ENCODE data around the gene EXT2. TPM values are rescaled to one million over a fixed set of nuclear protein-coding genes. Genes with fewer than 3 reads are reported as not detected.

The EXT2 gene
- total and polyA plus RNA-seq, 2 experiments from 2014 or later, result 99.8 to 209 TPM

GRCh38 chr11:44104481-44105294 lies 9.2 kb downstream of the EXT2 start:
- Histone ChIP-seq H3K9me2 (ENCODE audit: insufficient read depth) (no peaks in the 10 kb centered on the region), H3K4me1 (ENCODE audit: insufficient read depth) (no peaks in the 10 kb centered on the region), H4K20me1 (ENCODE audit: insufficient read depth) (peaks cover 4% of the 10 kb centered on the region; the same call in 1 of the 2 replicates), H3K4me2 (ENCODE audit: unreplicated experiment) (no peak overlapping the region), H3K36me3 (ENCODE audit: low read depth) (peaks cover 4% of the 10 kb centered on the region; the same call in 1 of the 2 replicates), H2AFZ (no peak overlapping the region), H3K4me3 (no peak overlapping the region), H3F3A (ENCODE audit: insufficient read depth) (no peaks in the 10 kb centered on the region), H3K27me3 (replicated peaks; ENCODE audit: insufficient read depth) (no peaks in the 10 kb centered on the region), H3K9ac (no peak overlapping the region), H3K79me2 (ENCODE audit: insufficient read depth) (peaks cover 42% of the 10 kb centered on the region), H3K27ac (no peak overlapping the region), H3K9me3 (ENCODE audit: low read depth) (no peaks in the 10 kb centered on the region)
- 84 to 88% methylated on average over 5 of the region's 5 CpGs for WGBS, 2 experiments (ENCODE audit: low coverage in 1 of 2, low lambda C conversion rate in 2 of 2, missing lambda C conversion rate in 2 of 2)
- TF ChIP-seq EZH2phosphoT487 (IDR thresholded peaks at IDR 0.05; ENCODE audit: insufficient read depth, low read depth), result no peak
- no peak for TF ChIP-seq EZH2 (IDR thresholded peaks at IDR 0.05; ENCODE audit: insufficient read depth, poor library complexity, severe bottlenecking)
- no peak for DNase-seq
- in situ Hi-C loops (cut with MboI), result no loop called here

DNA sequence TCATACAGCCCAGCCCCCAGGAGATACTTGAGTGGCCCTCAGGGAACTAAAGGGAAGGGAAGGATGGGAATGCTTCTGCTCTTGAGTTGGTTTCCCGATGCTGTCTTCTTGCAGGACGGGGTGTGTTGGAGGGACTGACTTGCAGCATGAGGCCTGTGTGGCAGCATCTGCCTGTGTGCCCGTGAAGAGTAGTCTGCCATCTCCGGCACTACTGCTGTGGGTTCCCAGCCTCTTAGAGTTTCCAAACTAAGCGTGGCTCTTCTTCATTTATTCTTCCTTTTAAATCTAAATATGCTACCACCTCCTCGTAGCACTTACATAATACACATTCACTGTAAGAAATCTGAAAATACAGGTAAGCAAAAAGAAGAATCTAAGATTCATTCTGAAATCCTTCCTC lies 12.8 kb downstream of the EXT2 start:
- no peak overlapping the region for H3K27ac ChIP-seq
- H3K27me3 ChIP-seq (replicated peaks; ENCODE audit: insufficient read depth), result no peaks in the 10 kb centered on the region
- DNase-seq, result no peak
- H3K36me3 ChIP-seq (ENCODE audit: low read depth), result peaks cover 4% of the 10 kb centered on the region; the same call in 1 of the 2 replicates
- peaks cover 14% of the 10 kb centered on the region; the same call in 1 of the 2 replicates for H4K20me1 ChIP-seq (ENCODE audit: insufficient read depth)
- H3K4me2 ChIP-seq (ENCODE audit: unreplicated experiment), result no peak overlapping the region
- peaks cover 20% of the 10 kb centered on the region for H3F3A ChIP-seq (ENCODE audit: insufficient read depth)
- no peaks in the 10 kb centered on the region for H3K9me2 ChIP-seq (ENCODE audit: insufficient read depth)
- TF ChIP-seq EZH2 (IDR thresholded peaks at IDR 0.05; ENCODE audit: insufficient read depth, poor library complexity, severe bottlenecking) (no peak), EZH2phosphoT487 (IDR thresholded peaks at IDR 0.05; ENCODE audit: insufficient read depth, low read depth) (no peak)
- no peak overlapping the region for H2AFZ ChIP-seq
- no peak overlapping the region for H3K4me3 ChIP-seq
- no peaks in the 10 kb centered on the region for H3K9me3 ChIP-seq (ENCODE audit: low read depth)
- 93 to 94% methylated on average over 6 of the region's 6 CpGs for WGBS, 2 experiments (ENCODE audit: low coverage in 1 of 2, low lambda C conversion rate in 2 of 2, missing lambda C conversion rate in 2 of 2)
- peaks cover 11% of the 10 kb centered on the region for H3K79me2 ChIP-seq (ENCODE audit: insufficient read depth)
- in situ Hi-C loops (cut with MboI), result no loop called here
- no peak overlapping the region for H3K9ac ChIP-seq
- peaks cover 10% of the 10 kb centered on the region for H3K4me1 ChIP-seq (ENCODE audit: insufficient read depth)

- 35 to 45% methylated on average over 4 of the region's 4 CpGs for WGBS, 2 experiments (ENCODE audit: low coverage in 1 of 2, low lambda C conversion rate in 2 of 2, missing lambda C conversion rate in 2 of 2)
- Histone ChIP-seq H3F3A (ENCODE audit: insufficient read depth) (peaks cover 20% of the 10 kb centered on the region), H3K9me3 (ENCODE audit: low read depth) (no peaks in the 10 kb centered on the region), H3K4me3 (no peak overlapping the region), H3K4me1 (ENCODE audit: insufficient read depth) (peaks cover 10% of the 10 kb centered on the region), H3K36me3 (ENCODE audit: low read depth) (peaks cover 4% of the 10 kb centered on the region; the same call in 1 of the 2 replicates), H3K27me3 (replicated peaks; ENCODE audit: insufficient read depth) (no peaks in the 10 kb centered on the region), H3K4me2 (ENCODE audit: unreplicated experiment) (no peak overlapping the region), H4K20me1 (ENCODE audit: insufficient read depth) (peaks cover 16% of the 10 kb centered on the region; the same call in 1 of the 2 replicates), H2AFZ (no peak overlapping the region), H3K9ac (no peak overlapping the region), H3K79me2 (ENCODE audit: insufficient read depth) (peaks cover 11% of the 10 kb centered on the region; the same call in 1 of the 2 replicates), H3K9me2 (ENCODE audit: insufficient read depth) (no peaks in the 10 kb centered on the region), H3K27ac (no peak overlapping the region)
- in situ Hi-C loops (cut with MboI), result no loop called here
- peak; percentile 51 for DNase-seq
- TF ChIP-seq EZH2phosphoT487 (IDR thresholded peaks at IDR 0.05; ENCODE audit: insufficient read depth, low read depth), result no peak
- TF ChIP-seq EZH2 (IDR thresholded peaks at IDR 0.05; ENCODE audit: insufficient read depth, poor library complexity, severe bottlenecking), result no peak
Measured at GRCh38 chr11:44110231-44110679, 14.8 kb downstream of the EXT2 start.

DNA sequence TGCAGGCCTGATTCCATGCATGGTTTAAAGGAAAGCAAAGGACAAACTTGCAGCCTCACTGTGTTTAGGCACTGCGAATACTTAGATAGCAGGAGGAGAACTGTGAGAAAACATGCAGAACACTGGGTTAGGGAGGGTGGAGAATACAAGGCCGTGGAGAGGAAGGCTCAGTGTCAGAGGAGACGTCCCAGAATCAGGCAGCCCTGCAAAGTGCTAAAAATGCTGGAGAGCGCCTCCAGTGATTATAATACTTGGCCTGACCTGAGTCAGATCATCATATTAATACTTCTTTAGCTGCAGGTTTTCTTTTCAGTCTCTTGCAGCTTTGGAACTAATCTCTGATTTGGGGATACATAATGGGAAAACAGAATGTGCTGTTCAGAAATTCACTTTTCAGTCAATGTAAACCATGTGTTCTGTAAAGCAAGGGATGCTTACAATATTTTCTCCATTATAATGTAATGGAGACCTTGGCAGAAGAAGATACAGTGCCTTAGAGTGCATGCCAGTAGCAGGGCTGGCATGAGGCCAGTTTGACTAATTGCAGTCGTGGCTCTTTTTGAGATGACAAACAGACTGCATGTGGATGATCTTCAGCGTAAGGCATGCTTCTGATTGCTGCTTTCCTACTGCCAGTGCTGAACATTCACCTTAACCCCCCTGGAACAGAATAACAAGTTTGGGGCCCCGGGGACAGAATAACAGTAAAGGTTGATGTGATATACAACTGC lies 16.8 kb downstream of the EXT2 start:
- Histone ChIP-seq H3K9me2 (ENCODE audit: insufficient read depth) (no peaks in the 10 kb centered on the region), H3K4me2 (ENCODE audit: unreplicated experiment) (no peak overlapping the region), H3K9me3 (ENCODE audit: low read depth) (no peaks in the 10 kb centered on the region), H3K79me2 (ENCODE audit: insufficient read depth) (peaks cover 11% of the 10 kb centered on the region; the same call in 1 of the 2 replicates), H3K27ac (no peak overlapping the region), H3F3A (ENCODE audit: insufficient read depth) (peaks cover 20% of the 10 kb centered on the region), H3K4me1 (ENCODE audit: insufficient read depth) (peaks cover 10% of the 10 kb centered on the region), H3K27me3 (replicated peaks; ENCODE audit: insufficient read depth) (no peaks in the 10 kb centered on the region), H3K36me3 (ENCODE audit: low read depth) (peaks cover 22% of the 10 kb centered on the region), H4K20me1 (ENCODE audit: insufficient read depth) (peaks cover 22% of the 10 kb centered on the region; the same call in 1 of the 2 replicates), H2AFZ (no peak overlapping the region), H3K4me3 (no peak overlapping the region), H3K9ac (no peak overlapping the region)
- TF ChIP-seq EZH2 (IDR thresholded peaks at IDR 0.05; ENCODE audit: insufficient read depth, poor library complexity, severe bottlenecking) (no peak), EZH2phosphoT487 (IDR thresholded peaks at IDR 0.05; ENCODE audit: insufficient read depth, low read depth) (no peak)
- in situ Hi-C loops (cut with MboI), result no loop called here
- peak; percentile 88 for DNase-seq
- 19% methylated on average over 7 of the region's 7 CpGs for WGBS, 2 experiments (ENCODE audit: low coverage in 1 of 2, low lambda C conversion rate in 2 of 2, missing lambda C conversion rate in 2 of 2)
